GM21717 (cell line): Measurements from ENCODE around the gene HGF.

Source experiments
- ATAC-seq: cut with Tn5 transposase; IDR thresholded peaks from one replicate; pipeline ENCODE4 v1.9.1; 2021; ENCODE audit warnings: mild to moderate bottlenecking, moderate library complexity; ENCODE audit not compliant: unreplicated experiment

HGF gene

GRCh38 chr7:81687062-81687461, 82.8 kb downstream of the HGF start:
- ATAC-seq, result no peak

- ATAC-seq, result no peak
Measured at GRCh38 chr7:81685270-81685868, 84.5 kb downstream of the HGF start.

- ATAC-seq, result peak; percentile 97
Measured at GRCh38 chr7:81684514-81685269, 85.2 kb downstream of the HGF start.

- ATAC-seq, result no peak
Measured at GRCh38 chr7:81684033-81684432, 85.8 kb downstream of the HGF start.

GRCh38 chr7:81682873-81683272, 87.0 kb downstream of the HGF start:
- ATAC-seq, result no peak

GRCh38 chr7:81680120-81680519, 89.7 kb downstream of the HGF start:
- ATAC-seq, result no peak

- ATAC-seq, result no peak
Measured at GRCh38 chr7:81676813-81677212, 93.0 kb downstream of the HGF start.

- no peak for ATAC-seq
Measured at GRCh38 chr7:81676105-81676811, 93.6 kb downstream of the HGF start.

- ATAC-seq, result no peak
Measured at GRCh38 chr7:81674431-81674830, 95.4 kb downstream of the HGF start.

GRCh38 chr7:81672872-81673271, 97.0 kb downstream of the HGF start:
- ATAC-seq, result no peak

GRCh38 chr7:81669476-81670105, 100.3 kb downstream of the HGF start:
- no peak for ATAC-seq

- no peak for ATAC-seq
Measured at GRCh38 chr7:81666209-81666608, 103.6 kb downstream of the HGF start.

- no peak for ATAC-seq
Measured at GRCh38 chr7:81665236-81665635, 104.6 kb downstream of the HGF start.

GRCh38 chr7:81664304-81664703, 105.5 kb downstream of the HGF start:
- ATAC-seq, result no peak

- no peak for ATAC-seq
Measured at GRCh38 chr7:81662531-81662930, 107.3 kb downstream of the HGF start.

- no peak for ATAC-seq
Measured at GRCh38 chr7:81659697-81660395, 110.0 kb downstream of the HGF start.

GRCh38 chr7:81657551-81657950, 112.3 kb downstream of the HGF start:
- ATAC-seq, result no peak

GRCh38 chr7:81655271-81655670, 114.6 kb downstream of the HGF start:
- no peak for ATAC-seq

- ATAC-seq, result no peak
Measured at GRCh38 chr7:81652225-81652624, 117.6 kb downstream of the HGF start.
